Osteoblast (primary cell): ENCODE measurements around the gene ZXDB. TPM values are rescaled to one million over a fixed set of nuclear protein-coding genes. Genes with fewer than 3 reads are reported as not detected.
"Not testable (repeated sequence)": the region's sequence is repeated elsewhere in the genome, so short reads cannot be mapped to it uniquely, and the experiment has no call there.

ENCODE experiments used
- DNase-seq: peaks from one replicate; pipeline ENCODE4 v3.0.0; 2011; ENCODE audit warnings: low spot score, mixed read lengths; ENCODE audit not compliant: insufficient read length; ENCODE audit errors: missing footprints
- H2AFZ ChIP-seq: 2 replicates; pipeline ENCODE4 v1.6.0; 2011; ENCODE audit warnings: mild to moderate bottlenecking, low read length
- H3K27ac ChIP-seq: 2 replicates; pipeline ENCODE4 v1.5.1; 2011; ENCODE audit warnings: mild to moderate bottlenecking, low read depth, low read length, moderate library complexity
- H3K27me3 ChIP-seq: 2 replicates; pipeline ENCODE4 v1.6.0; 2012; ENCODE audit warnings: mild to moderate bottlenecking, control low read depth, inconsistent platforms, low read length, moderate library complexity; ENCODE audit not compliant: insufficient read depth
- H3K36me3 ChIP-seq: 2 replicates; pipeline ENCODE4 v1.5.1; 2011; ENCODE audit warnings: mild to moderate bottlenecking, low read length, control low read depth, moderate library complexity; ENCODE audit not compliant: insufficient read depth
- H3K4me1 ChIP-seq: 2 replicates; pipeline ENCODE4 v1.5.1; 2011; ENCODE audit warnings: mild to moderate bottlenecking, low read length, control low read depth, moderate library complexity; ENCODE audit not compliant: insufficient read depth
- H3K4me2 ChIP-seq: 2 replicates; pipeline ENCODE4 v1.6.0; 2011; ENCODE audit warnings: mild to moderate bottlenecking, low read length; ENCODE audit not compliant: insufficient read depth
- H3K4me3 ChIP-seq: fragments of 200-600 bp; sonication (generic); 3 replicates; pipeline ENCODE4 v1.5.1; 2012; ENCODE audit warnings: mild to moderate bottlenecking, low read length, inconsistent platforms; ENCODE audit not compliant: insufficient read depth
- H3K79me2 ChIP-seq: 2 replicates; pipeline ENCODE4 v1.6.0; 2012; ENCODE audit warnings: mild to moderate bottlenecking, low read length, control low read depth, inconsistent platforms; ENCODE audit not compliant: insufficient read depth
- H3K9me3 ChIP-seq: 2 replicates; pipeline ENCODE4 v1.5.1; 2011; ENCODE audit warnings: low read depth, low read length, control low read depth
- H4K20me1 ChIP-seq: 2 replicates; pipeline ENCODE4 v1.6.0; 2012; ENCODE audit warnings: mild to moderate bottlenecking, low read length, control low read depth; ENCODE audit not compliant: insufficient read depth
- CTCF ChIP-seq: IDR thresholded peaks from 2 replicates; pipeline ENCODE4 v1.5.1; 2011; ENCODE audit warnings: mild to moderate bottlenecking, low read depth, low read length, moderate library complexity; ENCODE audit errors: extremely low read depth
- total RNA-seq: library from RNA; depleted of rRNA; stranded (reverse); fragments of >200 nt; gene quantifications from 2 replicates; pipeline ENCODE4 v1.2.3, GENCODE V29; 2012

The ZXDB gene
- total RNA-seq, 1 donor = 12.3 TPM

DNA sequence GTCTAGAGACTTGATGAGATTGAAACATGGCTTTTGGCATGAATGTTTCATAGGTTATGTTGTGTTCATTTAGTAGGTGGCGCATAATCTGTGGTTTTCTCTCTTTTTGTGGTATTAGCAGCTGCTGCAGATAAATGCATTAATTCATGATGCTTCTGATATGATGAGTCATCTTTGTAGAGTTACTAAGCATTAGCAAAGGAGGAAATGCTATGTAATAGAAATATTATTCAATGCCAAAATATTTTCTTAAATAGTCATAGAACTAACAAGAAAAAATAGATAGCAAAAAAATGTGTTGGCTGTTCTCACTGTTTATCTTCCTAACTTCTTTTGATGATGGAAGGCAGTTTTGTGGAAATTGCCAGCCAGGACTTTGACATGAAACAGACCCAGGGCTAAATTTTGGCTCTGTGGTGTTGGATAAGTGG is 3.6 kb downstream of the ZXDB start:
- Histone ChIP-seq H3K4me1 (peaks cover 33% of the 10 kb centered on the region), H4K20me1 (no peaks in the 10 kb centered on the region), H3K27ac (no peak overlapping the region), H3K4me3 (peak overlapping the region; percentile 34), H3K4me2 (peak overlapping the region; percentile 58), H2AFZ (no peak overlapping the region), H3K79me2 (peaks cover 21% of the 10 kb centered on the region), H3K9me3 (no peaks in the 10 kb centered on the region), H3K27me3 (no peaks in the 10 kb centered on the region), H3K36me3 (no peaks in the 10 kb centered on the region)
- TF ChIP-seq CTCF = no peak
- DNase-seq = peak; percentile 58

DNA sequence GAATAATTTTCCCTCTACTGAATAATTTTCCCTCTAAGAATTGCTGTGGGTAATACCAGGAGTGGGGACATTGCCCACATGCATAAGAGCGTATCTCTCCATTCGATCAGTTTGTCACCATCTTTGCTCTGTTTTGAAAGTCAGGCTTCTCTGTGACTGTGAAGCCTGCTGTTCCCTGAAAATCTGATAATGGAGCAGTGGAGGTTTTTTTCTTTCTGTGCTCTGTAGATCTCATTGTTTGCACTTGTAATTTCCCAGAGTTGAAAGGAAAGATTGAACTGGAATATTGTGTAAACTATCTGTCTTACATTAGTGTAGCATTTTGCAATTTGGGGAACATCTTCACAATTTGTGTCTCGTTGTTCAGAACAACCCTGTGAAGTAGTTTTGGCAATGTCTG is 4.3 kb downstream of the ZXDB start:
- peak; percentile 54 for DNase-seq
- Histone ChIP-seq H3K4me1 (peaks cover 30% of the 10 kb centered on the region), H4K20me1 (no peaks in the 10 kb centered on the region), H3K27me3 (no peaks in the 10 kb centered on the region), H3K4me2 (peak overlapping the region; percentile 58), H3K4me3 (peak overlapping the region; percentile 34), H3K36me3 (no peaks in the 10 kb centered on the region), H3K9me3 (no peaks in the 10 kb centered on the region), H2AFZ (no peak overlapping the region), H3K79me2 (peaks cover 21% of the 10 kb centered on the region), H3K27ac (no peak overlapping the region)
- no peak for TF ChIP-seq CTCF

DNA sequence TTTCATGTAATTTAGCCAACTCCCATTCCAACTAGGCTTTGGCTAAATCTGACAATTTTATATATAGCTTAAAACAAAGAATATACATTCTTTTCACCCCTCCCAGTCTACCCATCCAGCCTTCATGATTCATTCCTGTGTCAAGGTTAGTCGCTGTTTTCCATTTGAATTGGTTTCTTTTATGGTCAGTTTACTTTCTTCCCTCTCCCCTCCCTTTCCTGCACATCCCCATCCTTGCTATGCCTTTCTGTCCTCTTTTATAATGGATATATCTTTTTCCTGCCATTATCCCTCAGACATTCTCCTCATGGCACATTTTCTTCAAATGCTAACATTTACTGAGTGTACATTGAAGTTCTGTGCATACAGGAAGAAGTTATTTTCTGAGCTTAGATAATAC is 4.7 kb downstream of the ZXDB start:
- Histone ChIP-seq H4K20me1 (no peaks in the 10 kb centered on the region), H3K27me3 (no peaks in the 10 kb centered on the region), H3K27ac (no peak overlapping the region), H3K36me3 (no peaks in the 10 kb centered on the region), H2AFZ (no peak overlapping the region), H3K4me2 (peak overlapping the region; percentile 58), H3K4me1 (peaks cover 27% of the 10 kb centered on the region), H3K9me3 (no peaks in the 10 kb centered on the region), H3K4me3 (peak overlapping the region; percentile 7), H3K79me2 (peaks cover 21% of the 10 kb centered on the region)
- no peak for DNase-seq
- TF ChIP-seq CTCF = no peak

- Histone ChIP-seq H3K27me3 (no peaks in the 10 kb centered on the region), H3K4me2 (no peak overlapping the region), H3K4me1 (no peaks in the 10 kb centered on the region), H3K9me3 (no peaks in the 10 kb centered on the region), H3K4me3 (no peak overlapping the region), H2AFZ (no peak overlapping the region), H3K79me2 (no peaks in the 10 kb centered on the region), H3K27ac (no peak overlapping the region), H3K36me3 (no peaks in the 10 kb centered on the region), H4K20me1 (no peaks in the 10 kb centered on the region)
- TF ChIP-seq CTCF = no peak
- no peak for DNase-seq
These were observed 15.7 kb downstream of the ZXDB start for GRCh38 chrX:57607295-57608187.

DNA sequence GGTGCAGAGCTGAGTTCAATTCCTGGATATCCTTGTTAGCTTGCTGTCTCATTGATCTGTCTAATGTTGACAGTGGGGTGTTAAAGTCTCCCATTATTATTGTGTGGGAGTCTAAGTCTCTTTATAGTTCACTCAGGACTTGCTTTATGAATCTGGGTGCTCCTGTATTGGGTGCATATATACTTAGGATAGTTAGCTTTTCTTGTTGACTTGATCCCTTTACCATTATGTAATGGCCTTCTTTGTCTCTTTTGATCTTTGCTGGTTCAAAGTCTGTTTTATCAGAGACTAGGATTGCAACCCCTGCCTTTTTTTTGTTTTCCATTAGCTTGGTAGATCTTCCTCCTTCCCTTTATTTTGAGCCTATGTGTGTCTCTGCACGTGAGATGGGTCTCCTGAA is 21.5 kb downstream of the ZXDB start:
- not testable (repeated sequence) for DNase-seq, H3K79me2 ChIP-seq, H3K9me3 ChIP-seq, H2AFZ ChIP-seq, H3K27me3 ChIP-seq, H3K36me3 ChIP-seq, H3K4me1 ChIP-seq, H3K4me2 ChIP-seq, H3K27ac ChIP-seq, H3K4me3 ChIP-seq, H4K20me1 ChIP-seq

DNA sequence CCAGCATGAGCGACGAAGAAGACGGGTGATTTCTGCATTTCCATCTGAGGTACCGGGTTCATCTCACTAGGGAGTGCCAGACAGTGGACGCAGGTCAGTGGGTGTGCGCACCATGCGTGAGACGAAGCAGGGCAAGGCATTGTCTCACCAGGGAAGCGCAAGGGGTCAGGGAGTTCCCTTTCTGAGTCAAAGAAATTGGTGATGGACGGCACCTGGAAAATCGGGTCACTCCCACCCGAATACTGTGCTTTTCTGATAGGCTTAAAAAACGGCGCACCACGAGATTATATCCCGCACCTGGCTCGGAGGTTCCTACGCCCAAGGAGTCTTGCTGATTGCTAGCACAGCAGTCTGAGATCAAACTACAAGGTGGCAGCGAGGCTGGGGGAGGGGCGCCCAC is 37.6 kb downstream of the ZXDB start:
- not testable (repeated sequence) for H3K4me3 ChIP-seq, H3K36me3 ChIP-seq, H3K9me3 ChIP-seq, H3K4me1 ChIP-seq, H2AFZ ChIP-seq, H3K27me3 ChIP-seq, DNase-seq, H4K20me1 ChIP-seq, H3K79me2 ChIP-seq, H3K27ac ChIP-seq, H3K4me2 ChIP-seq
